GM06990 (cell line): ENCODE measurements around the gene IRF7.

Experiments
- DNase-seq: peaks from one replicate; pipeline ENCODE4 v3.0.0-alpha.2; 2011; ENCODE audit not compliant: insufficient read length; ENCODE audit errors: extremely low read depth
- H3K27me3 ChIP-seq: replicated peaks from 2 replicates; pipeline ENCODE4 v1.6.0; 2011; ENCODE audit warnings: low read length; ENCODE audit not compliant: control insufficient read depth, insufficient read depth
- H3K36me3 ChIP-seq: 2 replicates; pipeline ENCODE4 v1.5.1; 2011; ENCODE audit warnings: low read length; ENCODE audit not compliant: control insufficient read depth, insufficient read depth
- H3K4me3 ChIP-seq: replicated peaks from 2 replicates; pipeline ENCODE4 v1.5.1; 2011; ENCODE audit warnings: low read depth, mild to moderate bottlenecking, control low read depth, low read length
- CTCF ChIP-seq: IDR thresholded peaks from 2 replicates; pipeline ENCODE4 v1.5.1; 2011; ENCODE audit warnings: low read length, control low read depth, mild to moderate bottlenecking, inconsistent platforms; ENCODE audit not compliant: insufficient read depth, poor library complexity, severe bottlenecking

IRF7 gene

GRCh38 chr11:635945-636510, 20.3 kb upstream of the IRF7 start:
- Histone ChIP-seq H3K36me3 (no peaks in the 10 kb centered on the region), H3K27me3 (no peaks in the 10 kb centered on the region; the same call in none of the 2 replicates), H3K4me3 (no peak overlapping the region)
- TF ChIP-seq CTCF = no peak
- DNase-seq = no peak

- no peak for TF ChIP-seq CTCF
- no peak for DNase-seq
- Histone ChIP-seq H3K4me3 (no peak overlapping the region), H3K27me3 (no peaks in the 10 kb centered on the region), H3K36me3 (no peaks in the 10 kb centered on the region)
These were observed 15.1 kb upstream of the IRF7 start for GRCh38 chr11:630871-631270.

GRCh38 chr11:629237-629583, 13.5 kb upstream of the IRF7 start:
- Histone ChIP-seq H3K27me3 (no peaks in the 10 kb centered on the region), H3K36me3 (no peaks in the 10 kb centered on the region), H3K4me3 (no peak overlapping the region; the same call in 1 of the 2 replicates)
- peak; percentile 41 for DNase-seq
- no peak for TF ChIP-seq CTCF

- H3K27me3 ChIP-seq = no peaks in the 10 kb centered on the region
- no peak for DNase-seq
- no peaks in the 10 kb centered on the region for H3K36me3 ChIP-seq
- TF ChIP-seq CTCF = no peak
- H3K4me3 ChIP-seq = no peak overlapping the region; the same call in 1 of the 2 replicates
These were observed 12.3 kb upstream of the IRF7 start for GRCh38 chr11:628056-628455.

GRCh38 chr11:627308-627576, 11.5 kb upstream of the IRF7 start:
- Histone ChIP-seq H3K36me3 (no peaks in the 10 kb centered on the region), H3K4me3 (no peak overlapping the region), H3K27me3 (no peaks in the 10 kb centered on the region)
- no peak for DNase-seq
- no peak for TF ChIP-seq CTCF

GRCh38 chr11:626475-627307, 10.9 kb upstream of the IRF7 start, which contains the start of gene SCT:
Gene SCT (minus strand): TSS chr11:627181. CDS start chr11:627143, 38 bp downstream.
- TF ChIP-seq CTCF = no peak
- DNase-seq = no peak
- H3K36me3 ChIP-seq = no peaks in the 10 kb centered on the region
- H3K4me3 ChIP-seq = no peak within 1 kb of the TSS
- H3K27me3 ChIP-seq = no peaks in the 10 kb centered on the region
